Endothelial cell (in vitro differentiated cells): ENCODE data around the gene DCAF12. TPM values are rescaled to one million over a fixed set of nuclear protein-coding genes. Genes with fewer than 3 reads are reported as not detected.

ENCODE experiments used
- DNase-seq: peaks from one replicate; pipeline ENCODE4 v3.0.0; 2021; ENCODE audit warnings: low spot score
- H3K27ac Mint-ChIP-seq: one replicate; pipeline ENCODE4 v1.8.0; 2021; ENCODE audit warnings: mixed read lengths, inconsistent platforms; ENCODE audit not compliant: unreplicated experiment
- H3K27me3 Mint-ChIP-seq: one replicate; pipeline ENCODE4 v1.8.0; 2021; ENCODE audit warnings: mild to moderate bottlenecking, moderate library complexity, mixed read lengths, inconsistent platforms; ENCODE audit not compliant: unreplicated experiment
- H3K36me3 Mint-ChIP-seq: one replicate; pipeline ENCODE4 v1.8.0; 2021; ENCODE audit warnings: mild to moderate bottlenecking, low read depth, mixed read lengths, inconsistent platforms; ENCODE audit not compliant: unreplicated experiment
- H3K4me1 Mint-ChIP-seq: one replicate; pipeline ENCODE4 v1.8.0; 2021; ENCODE audit warnings: mild to moderate bottlenecking, mixed read lengths, inconsistent platforms; ENCODE audit not compliant: unreplicated experiment
- H3K4me3 Mint-ChIP-seq: one replicate; pipeline ENCODE4 v1.8.0; 2021; ENCODE audit warnings: mild to moderate bottlenecking, mixed read lengths, inconsistent platforms; ENCODE audit not compliant: unreplicated experiment
- H3K9me3 Mint-ChIP-seq: one replicate; pipeline ENCODE4 v1.8.0; 2021; ENCODE audit warnings: mixed read lengths, inconsistent platforms; ENCODE audit not compliant: unreplicated experiment
- total RNA-seq: library from RNA; stranded (reverse); fragmentation: NEBNext Ultra II Directional; extraction: Animal tissue kit (Norgen Biotek cat#: 25700); gene quantifications from one replicate; pipeline ENCODE4 v1.2.1, GENCODE V29; 2021; ENCODE audit not compliant: unreplicated experiment
- TF ChIP-seq, protein P1 (sequence below): fragments of 200-600 bp; sonication (generic); IDR thresholded peaks from one replicate; pipeline ENCODE4 v1.5.0; 2021; ENCODE audit warnings: antibody characterized with exemption; ENCODE audit not compliant: unreplicated experiment

DCAF12 gene
- total RNA-seq, 1 donor from 2014 or later: 47.3 TPM

DNA sequence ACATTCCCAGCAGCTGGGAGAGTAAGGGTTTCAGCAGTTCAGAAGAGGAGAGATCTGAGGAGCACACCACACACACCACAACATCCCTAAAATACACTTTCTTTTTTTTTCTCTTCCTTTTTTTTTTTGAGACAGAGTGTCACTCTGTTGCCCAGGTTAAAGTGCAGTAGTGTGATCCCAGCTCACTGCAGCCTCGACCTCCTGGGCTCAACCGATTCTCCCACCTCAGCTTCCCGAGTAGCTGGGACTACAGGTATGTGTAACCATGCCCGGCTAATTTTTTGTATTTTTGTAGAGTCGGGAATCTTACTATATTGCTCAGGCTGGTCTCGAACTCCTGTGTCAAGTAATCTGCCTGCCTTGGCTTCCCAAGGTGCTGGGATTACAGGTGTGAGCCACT lies 42.6 kb upstream of the DCAF12 start:
- TF ChIP-seq, protein P1, sequence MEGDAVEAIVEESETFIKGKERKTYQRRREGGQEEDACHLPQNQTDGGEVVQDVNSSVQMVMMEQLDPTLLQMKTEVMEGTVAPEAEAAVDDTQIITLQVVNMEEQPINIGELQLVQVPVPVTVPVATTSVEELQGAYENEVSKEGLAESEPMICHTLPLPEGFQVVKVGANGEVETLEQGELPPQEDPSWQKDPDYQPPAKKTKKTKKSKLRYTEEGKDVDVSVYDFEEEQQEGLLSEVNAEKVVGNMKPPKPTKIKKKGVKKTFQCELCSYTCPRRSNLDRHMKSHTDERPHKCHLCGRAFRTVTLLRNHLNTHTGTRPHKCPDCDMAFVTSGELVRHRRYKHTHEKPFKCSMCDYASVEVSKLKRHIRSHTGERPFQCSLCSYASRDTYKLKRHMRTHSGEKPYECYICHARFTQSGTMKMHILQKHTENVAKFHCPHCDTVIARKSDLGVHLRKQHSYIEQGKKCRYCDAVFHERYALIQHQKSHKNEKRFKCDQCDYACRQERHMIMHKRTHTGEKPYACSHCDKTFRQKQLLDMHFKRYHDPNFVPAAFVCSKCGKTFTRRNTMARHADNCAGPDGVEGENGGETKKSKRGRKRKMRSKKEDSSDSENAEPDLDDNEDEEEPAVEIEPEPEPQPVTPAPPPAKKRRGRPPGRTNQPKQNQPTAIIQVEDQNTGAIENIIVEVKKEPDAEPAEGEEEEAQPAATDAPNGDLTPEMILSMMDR: no peak
- H3K27me3 Mint-ChIP-seq: no peaks in the 10 kb centered on the region
- no peaks in the 10 kb centered on the region for H3K9me3 Mint-ChIP-seq
- no peaks in the 10 kb centered on the region for H3K4me1 Mint-ChIP-seq
- no peak for DNase-seq
- no peak overlapping the region for H3K27ac Mint-ChIP-seq
- no peak overlapping the region for H3K4me3 Mint-ChIP-seq
- H3K36me3 Mint-ChIP-seq: no peaks in the 10 kb centered on the region

- Mint-ChIP-seq H3K36me3 (no peaks in the 10 kb centered on the region), H3K9me3 (no peaks in the 10 kb centered on the region), H3K27ac (no peak overlapping the region), H3K4me1 (no peaks in the 10 kb centered on the region), H3K4me3 (no peak overlapping the region), H3K27me3 (no peaks in the 10 kb centered on the region)
- TF ChIP-seq, protein P1: no peak
- DNase-seq: no peak
Observed at GRCh38 chr9:34163434-34163833, 36.9 kb upstream of the DCAF12 start.

- Mint-ChIP-seq H3K27ac (no peak overlapping the region), H3K36me3 (no peaks in the 10 kb centered on the region)
Observed at GRCh38 chr9:34158362-34158869, 31.9 kb upstream of the DCAF12 start.

DNA sequence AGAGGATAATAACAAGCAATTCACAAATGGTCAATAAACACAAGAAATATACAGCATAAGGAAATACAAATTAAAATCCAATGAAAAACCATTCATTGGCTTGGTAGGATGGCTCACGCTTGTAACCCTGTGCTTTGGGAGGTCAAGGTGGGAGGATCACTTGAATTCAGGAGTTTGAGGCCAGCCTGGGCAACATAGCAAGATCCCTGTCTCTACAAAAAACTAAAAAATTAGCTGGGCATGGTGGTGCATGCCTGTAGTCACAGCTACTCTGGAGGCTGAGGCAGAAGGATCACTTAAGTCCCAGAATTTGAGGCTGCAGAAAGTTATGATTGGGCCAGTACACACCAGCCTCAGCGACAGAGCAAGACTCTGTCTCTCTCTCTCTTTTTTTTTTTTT lies 31.4 kb upstream of the DCAF12 start:
- TF ChIP-seq, protein P1: no peak

More at GRCh38 chr9:34158362-34158869, 31.9 kb upstream of the DCAF12 start:
- Mint-ChIP-seq H3K9me3 (no peaks in the 10 kb centered on the region), H3K4me1 (no peaks in the 10 kb centered on the region), H3K27me3 (no peaks in the 10 kb centered on the region), H3K4me3 (no peak overlapping the region)
- TF ChIP-seq, protein P1: no peak
- DNase-seq: no peak

DNA sequence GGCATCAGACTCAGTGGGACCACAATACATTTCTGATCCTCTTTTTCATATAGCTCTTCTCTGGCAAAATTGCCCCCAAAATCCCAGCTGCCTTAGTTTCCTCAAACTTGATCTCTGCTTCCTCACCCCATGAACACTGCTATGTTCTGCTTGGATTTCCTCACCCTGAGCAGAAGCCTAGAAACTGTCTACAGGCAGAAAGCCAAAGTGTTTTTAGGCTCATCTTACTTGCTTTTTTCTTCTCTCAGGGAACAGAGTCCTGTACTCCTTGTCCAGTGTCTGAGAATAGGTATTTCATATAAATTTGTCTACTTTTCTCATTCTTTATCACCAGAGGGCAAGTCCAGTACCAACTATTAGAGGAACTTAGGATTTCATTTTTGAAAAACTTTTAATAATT lies 30.8 kb upstream of the DCAF12 start:
- no peak for DNase-seq
- Mint-ChIP-seq H3K9me3 (no peaks in the 10 kb centered on the region), H3K36me3 (no peaks in the 10 kb centered on the region), H3K4me1 (no peaks in the 10 kb centered on the region), H3K27ac (no peak overlapping the region), H3K4me3 (no peak overlapping the region), H3K27me3 (no peaks in the 10 kb centered on the region)
- TF ChIP-seq, protein P1: no peak

More for the DNA sequence above, 31.4 kb upstream of the DCAF12 start:
- H3K4me1 Mint-ChIP-seq: no peaks in the 10 kb centered on the region
- DNase-seq: no peak
- H3K4me3 Mint-ChIP-seq: no peak overlapping the region
- no peaks in the 10 kb centered on the region for H3K27me3 Mint-ChIP-seq
- no peak overlapping the region for H3K27ac Mint-ChIP-seq
- no peaks in the 10 kb centered on the region for H3K9me3 Mint-ChIP-seq
- H3K36me3 Mint-ChIP-seq: no peaks in the 10 kb centered on the region
